Choroid plexus epithelial cell (primary cell): ENCODE data around the gene MET.

Experiments
- DNase-seq: peaks from one replicate; pipeline ENCODE4 v3.0.0-alpha.2; 2010; ENCODE audit warnings: low read depth
- H3K4me3 ChIP-seq: 2 replicates; pipeline ENCODE4 v1.5.1; 2011; ENCODE audit warnings: low read depth, mild to moderate bottlenecking, control low read depth, low read length, moderate library complexity
- CTCF ChIP-seq: conservative IDR thresholded peaks from 2 replicates; pipeline ENCODE4 v1.5.1; 2011; ENCODE audit warnings: low read depth, mild to moderate bottlenecking, control low read depth, inconsistent platforms, low read length, moderate library complexity

MET gene

DNA sequence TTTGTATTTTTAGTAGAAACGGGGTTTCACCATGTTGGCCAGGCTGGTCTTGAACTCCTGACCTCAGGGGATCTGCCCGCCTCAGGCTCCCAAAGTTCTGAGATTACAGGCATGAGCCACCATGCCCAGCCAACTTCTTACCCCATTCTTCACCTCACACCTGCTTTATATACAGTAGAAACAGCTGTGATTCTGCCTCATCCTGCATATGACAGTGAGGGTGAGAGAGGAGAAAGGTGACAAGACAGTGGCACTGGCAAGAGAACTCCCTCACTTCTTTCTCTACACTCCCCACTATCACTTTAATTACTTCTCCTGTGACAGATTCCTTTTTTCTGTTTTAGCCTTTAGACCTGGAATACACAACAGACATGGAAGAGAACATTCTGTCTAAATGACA lies 128.6 kb downstream of the MET start:
- no peak for DNase-seq
- TF ChIP-seq CTCF = no peak
- H3K4me3 ChIP-seq = no peak overlapping the region

GRCh38 chr7:116801092-116801710 lies 129.2 kb downstream of the MET start:
- peak; percentile 80 for DNase-seq
- TF ChIP-seq CTCF = no peak
- no peak overlapping the region for H3K4me3 ChIP-seq

- no peak overlapping the region for H3K4me3 ChIP-seq
- no peak for TF ChIP-seq CTCF
- DNase-seq = peak; percentile 71
These were observed 130.2 kb downstream of the MET start for GRCh38 chr7:116802144-116802745.

DNA sequence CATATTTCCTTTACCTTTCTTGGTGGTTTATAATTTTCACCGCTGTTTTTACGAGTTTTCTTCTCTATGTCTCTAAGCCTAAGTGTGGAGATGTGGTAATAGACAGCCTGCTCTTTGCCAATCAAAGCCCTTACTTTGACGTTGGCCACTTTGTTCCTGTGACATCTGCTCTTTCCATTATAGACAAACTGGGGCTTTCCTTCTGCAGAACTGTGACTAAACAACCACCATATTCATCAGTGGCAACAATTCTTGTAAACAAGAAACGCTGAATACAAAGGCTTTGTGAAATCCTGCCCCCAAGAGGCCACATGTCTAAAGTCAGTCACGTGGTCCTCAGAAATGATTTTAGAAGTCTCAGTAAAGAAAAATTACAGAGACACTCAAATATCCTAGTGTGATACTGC lies 130.8 kb downstream of the MET start:
- H3K4me3 ChIP-seq = no peak overlapping the region
- peak; percentile 57 for TF ChIP-seq CTCF
- DNase-seq = peak; percentile 81

DNA sequence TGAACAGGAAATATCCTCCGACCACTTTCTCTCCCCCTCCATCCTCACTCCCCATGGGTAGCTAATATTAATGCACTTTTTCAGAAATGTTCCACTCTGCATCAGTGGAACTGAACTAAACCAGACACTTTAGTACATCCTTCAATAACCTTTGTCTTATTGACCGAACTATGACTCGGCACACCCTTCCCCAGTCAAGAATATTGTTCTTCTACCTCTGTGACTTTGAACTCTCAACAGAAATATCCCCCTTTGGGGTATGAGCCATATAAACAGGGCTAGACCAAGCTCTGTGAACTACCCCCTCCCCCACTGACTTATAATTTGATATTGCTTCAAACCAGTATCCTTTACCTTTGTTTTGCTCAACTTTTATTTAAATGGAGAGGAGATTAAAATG lies 132.5 kb downstream of the MET start:
- TF ChIP-seq CTCF = no peak
- DNase-seq = no peak
- H3K4me3 ChIP-seq = no peak overlapping the region

DNA sequence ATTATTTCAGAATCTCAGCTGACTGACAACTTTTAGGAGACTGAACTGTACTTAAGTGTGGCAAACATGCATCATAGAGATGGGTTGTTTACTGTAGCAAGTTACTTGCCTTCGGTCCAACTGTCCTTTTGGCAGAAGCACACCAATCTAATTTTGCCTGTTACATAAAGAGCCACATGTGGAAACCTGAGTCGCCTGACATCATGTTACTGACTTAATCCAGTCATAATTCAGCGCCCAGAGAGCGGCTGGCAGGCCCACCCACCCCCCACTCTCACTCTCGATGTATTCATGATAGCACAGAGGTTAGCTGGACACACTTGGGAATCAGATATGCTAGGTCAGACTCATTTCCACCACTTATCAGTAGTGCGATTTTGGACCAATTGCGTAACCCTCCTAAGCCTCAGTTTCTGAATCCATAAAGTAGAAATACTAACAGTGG lies 133.1 kb downstream of the MET start:
- peak; percentile 59 for DNase-seq
- H3K4me3 ChIP-seq = no peak overlapping the region
- no peak for TF ChIP-seq CTCF
